ENCODE data around the gene POLR3C. TPM values are rescaled to one million over a fixed set of nuclear protein-coding genes. Genes with fewer than 3 reads are reported as not detected.
A peak's percentile ranks its signal among the peaks of the same experiment; 100 is the strongest.

POLR3C gene
- total and polyA plus RNA-seq, 10 of the 15 experiments (the other 5 are each of a cell fraction or from before 2014, with no cell fraction given), result 13.0 to 44.8 (median 34.8) TPM

GRCh38 chr1:145845514-145846161 is 21.6 kb downstream of the POLR3C start, which contains the start of gene NUDT17 (continued):
- TF ChIP-seq REST (IDR thresholded peaks at IDR 0.05; ENCODE audit: low read depth, low read length), result no peak
- TF ChIP-seq SPI1 (IDR thresholded peaks at IDR 0.05; ENCODE audit: borderline replicate concordance, insufficient read depth, low read depth, low read length), result no peak
- TF ChIP-seq ZNF24 (IDR thresholded peaks at IDR 0.05), result no peak
- no peak for TF ChIP-seq ZBTB4 (CRISPR knock-in tag; IDR thresholded peaks at IDR 0.05)
- TF ChIP-seq TBL1XR1 (IDR thresholded peaks at IDR 0.05; ENCODE audit: low read depth, low read length), result no peak; the same call in 1 of the 2 replicates
- TF ChIP-seq POLR2AphosphoS2 (IDR thresholded peaks at IDR 0.05; ENCODE audit: low read depth, low read length), result 0 out of 2 replicates have a peak, but pooled peaks have one; percentile 52
- TF ChIP-seq MAX (IDR thresholded peaks at IDR 0.05; ENCODE audit: low read depth, low read length), result peak; percentile 11; the same call in 1 of the 2 replicates
- TF ChIP-seq MEF2B (IDR thresholded peaks at IDR 0.05; ENCODE audit: partially characterized antibody, poor library complexity, severe bottlenecking), result peak; percentile 89
- TF ChIP-seq BCL3 (IDR thresholded peaks at IDR 0.05; ENCODE audit: borderline replicate concordance, insufficient read depth, low read depth, low read length, poor library complexity, severe bottlenecking), result peak; percentile 60
- no peak for TF ChIP-seq YBX1 (IDR thresholded peaks at IDR 0.05)
- TF ChIP-seq ZNF274 (IDR thresholded peaks at IDR 0.05; ENCODE audit: insufficient read depth, insufficient read length), result no peak
- TF ChIP-seq IKZF1 (conservative IDR thresholded peaks at IDR 0.05), result no peak; the same call in none of the 2 replicates
- TF ChIP-seq USF2 (IDR thresholded peaks at IDR 0.05; ENCODE audit: borderline replicate concordance, low read depth, low read length), result no peak
- 0 out of 2 replicates have a peak, but pooled peaks have one; percentile 3 for TF ChIP-seq CREB1 (IDR thresholded peaks at IDR 0.05; ENCODE audit: low read depth)
- no peak for TF ChIP-seq HSF1 (IDR thresholded peaks at IDR 0.05; ENCODE audit: low read depth, low read length)

Data from GM12878 (cell line).